HG03432 (cell line): Measurements from ENCODE around the gene RNF38.
"Not testable (repeated sequence)": the region's sequence is repeated elsewhere in the genome, so short reads cannot be mapped to it uniquely, and the experiment has no call there.

Source experiments
- ATAC-seq: cut with Tn5 transposase; IDR thresholded peaks from one replicate; pipeline ENCODE4 v1.9.1; 2021; ENCODE audit warnings: mild to moderate bottlenecking, moderate library complexity; ENCODE audit not compliant: unreplicated experiment

Gene RNF38

GRCh38 chr9:36297798-36298197 is 102.3 kb downstream of the RNF38 start:
- no peak for ATAC-seq

GRCh38 chr9:36294996-36295395 is 105.1 kb downstream of the RNF38 start:
- not testable (repeated sequence) for ATAC-seq

GRCh38 chr9:36293918-36294317 is 106.2 kb downstream of the RNF38 start:
- no peak for ATAC-seq

GRCh38 chr9:36293171-36293570 is 106.9 kb downstream of the RNF38 start:
- no peak for ATAC-seq

- no peak for ATAC-seq
These were observed 107.4 kb downstream of the RNF38 start for GRCh38 chr9:36292641-36293040.

GRCh38 chr9:36290996-36291395 is 109.1 kb downstream of the RNF38 start:
- ATAC-seq = no peak

- no peak for ATAC-seq
These were observed 110.1 kb downstream of the RNF38 start for GRCh38 chr9:36289836-36290435.

- ATAC-seq = no peak
These were observed 112.0 kb downstream of the RNF38 start for GRCh38 chr9:36288070-36288469.
